GM12878 (cell line): ENCODE measurements around the gene SASH3. TPM values are rescaled to one million over a fixed set of nuclear protein-coding genes. Genes with fewer than 3 reads are reported as not detected.

ENCODE experiments used
- ATAC-seq: fragments of 200-7000 bp; cut with Tn5 transposase; 3 replicates; pipeline ENCODE4 v1.9.1; 2020; ENCODE audit warnings: mild to moderate bottlenecking, moderate library complexity
- BruUV-seq: library from RNA; stranded (reverse); fragments of 400-500 nt; replicated peaks from 2 replicates; lab custom pipeline; 2021; lab: Mats Ljungman, UMichigan
- CTCF ChIA-PET: fragments of 300-600 bp; sonication (Branson Sonifier 250); formaldehyde crosslinking; extraction: SDS; loops from one replicate; lab custom pipeline; 2021; ENCODE audit warnings: inconsistent platforms; lab: Yijun Ruan, JAX
- POLR2A ChIA-PET: fragments of 350-600 bp; formaldehyde crosslinking; extraction: SDS; loops from one replicate; lab custom pipeline; 2021; ENCODE audit warnings: inconsistent platforms; lab: Charles Lee
- RAD21 ChIA-PET: fragments of 300-600 bp; sonication (Branson Sonifier 250); formaldehyde crosslinking; loops from one replicate; lab custom pipeline; 2023; ENCODE audit warnings: antibody characterized with exemption; ENCODE audit not compliant: unreplicated experiment; lab: Charles Lee
- SMC1A ChIA-PET: fragments of 300-600 bp; sonication (Branson Sonifier 250); formaldehyde crosslinking; loops from one replicate; lab custom pipeline; 2023; ENCODE audit not compliant: unreplicated experiment, uncharacterized antibody; lab: Charles Lee
- DNase-seq: peaks from one replicate; pipeline ENCODE4 v3.0.0-alpha.2; 2011; ENCODE audit warnings: low read depth, low spot score
- FAIRE-seq: peaks from 3 replicates; lab custom pipeline; 2011; peaks lifted over from hg19 to GRCh38; lab: Jason Lieb, UNC
- H2AFZ ChIP-seq: 2 replicates; pipeline ENCODE4 v1.6.0; 2011; ENCODE audit warnings: low read depth, low read length, control low read depth; ENCODE audit not compliant: control insufficient read depth
- H3K27ac ChIP-seq: 2 replicates; pipeline ENCODE4 v1.5.1; 2011; ENCODE audit warnings: control low read depth; ENCODE audit not compliant: control insufficient read depth, insufficient read depth
- H3K27me3 ChIP-seq, 2 experiments: replicated peaks in 1 of 2; 2 replicates each; pipeline versions ENCODE4 v1.6.0 to v1.6.1; 2011; ENCODE audit warnings: low read length in 1 of 2; ENCODE audit not compliant: control insufficient read depth in 2 of 2, insufficient read depth in 2 of 2
- H3K36me3 ChIP-seq, 2 experiments: 2 replicates each; pipeline ENCODE4 v1.5.1; 2011; ENCODE audit warnings: low read length in 1 of 2; ENCODE audit not compliant: control insufficient read depth in 2 of 2, insufficient read depth in 2 of 2
- H3K4me1 ChIP-seq: 2 replicates; pipeline ENCODE4 v1.6.1; 2011; ENCODE audit warnings: mild to moderate bottlenecking, low read length, moderate library complexity, mixed read lengths; ENCODE audit not compliant: control insufficient read depth, insufficient read depth
- H3K4me2 ChIP-seq: 2 replicates; pipeline ENCODE4 v1.6.0; 2011; ENCODE audit warnings: control low read depth; ENCODE audit not compliant: control insufficient read depth, insufficient read depth
- H3K4me3 ChIP-seq: fragments of 200-600 bp; sonication (generic); 2 replicates; pipeline ENCODE4 v1.5.1; 2016
- H3K79me2 ChIP-seq: 2 replicates; pipeline ENCODE4 v1.6.0; 2011; ENCODE audit warnings: low read length; ENCODE audit not compliant: control insufficient read depth, insufficient read depth
- H3K9ac ChIP-seq: 2 replicates; pipeline ENCODE4 v1.8.0; 2011; ENCODE audit warnings: low read length, control low read depth, mixed read lengths; ENCODE audit not compliant: control insufficient read depth, insufficient read depth
- H3K9me3 ChIP-seq: replicated peaks from 3 replicates; pipeline ENCODE4 v1.5.1; 2011; ENCODE audit warnings: mild to moderate bottlenecking, low read length; ENCODE audit not compliant: control insufficient read depth, insufficient read depth
- H4K20me1 ChIP-seq: 2 replicates; pipeline ENCODE4 v1.6.0; 2011; ENCODE audit not compliant: control insufficient read depth, insufficient read depth
- EED ChIP-seq: sonication (generic); IDR thresholded peaks from 2 replicates; pipeline ENCODE4 v1.6.1; 2016; ENCODE audit warnings: antibody characterized with exemption, low read depth
- FOXK2 ChIP-seq: fragments of 450-650 bp; IDR thresholded peaks from 2 replicates; pipeline ENCODE4 v1.6.1; 2017; ENCODE audit warnings: mild to moderate bottlenecking, moderate library complexity
- GATAD2B ChIP-seq: fragments of 450-650 bp; conservative IDR thresholded peaks from 2 replicates; pipeline ENCODE4 v1.6.1; 2017; ENCODE audit warnings: low read depth, mild to moderate bottlenecking, moderate library complexity
- HDAC2 ChIP-seq: fragments of 200-600 bp; sonication (generic); IDR thresholded peaks from 2 replicates; pipeline ENCODE4 v1.6.1; 2017
- JUND ChIP-seq: IDR thresholded peaks from 2 replicates; pipeline ENCODE4 v1.6.1; 2012; ENCODE audit warnings: low read depth, mild to moderate bottlenecking, low read length, improper control_type of control experiment, moderate library complexity
- LARP7 ChIP-seq: fragments of 450-650 bp; IDR thresholded peaks from 2 replicates; pipeline ENCODE4 v1.6.1; 2017; ENCODE audit warnings: mild to moderate bottlenecking
- SIN3A ChIP-seq: IDR thresholded peaks from 2 replicates; pipeline ENCODE4 v1.6.1; 2012; ENCODE audit warnings: low read depth, low read length, improper control_type of control experiment
- ZBED1 ChIP-seq: IDR thresholded peaks from 2 replicates; pipeline ENCODE4 v1.6.1; 2016; ENCODE audit warnings: borderline replicate concordance
- ZNF207 ChIP-seq: fragments of 450-650 bp; IDR thresholded peaks from 2 replicates; pipeline ENCODE4 v1.6.1; 2014; ENCODE audit warnings: antibody characterized with exemption, mild to moderate bottlenecking, borderline replicate concordance
- ZNF622 ChIP-seq: fragments of 450-650 bp; IDR thresholded peaks from 2 replicates; pipeline ENCODE4 v1.6.1; 2017; ENCODE audit warnings: mild to moderate bottlenecking, inconsistent platforms
- WGBS: methylation state at CpG from one replicate; pipeline ENCODE4 v1.1.6; 2016; ENCODE audit warnings: low lambda C conversion rate; ENCODE audit not compliant: insufficient replicate concordance, insufficient coverage; ENCODE audit errors: missing lambda C conversion rate; 5-methylcytosine and 5-hydroxymethylcytosine counted together
- in situ Hi-C: fragments of 300-500 bp; cut with MboI; formaldehyde crosslinking; loops from 9 replicates; pipeline ENCODE4 v1.14.3; 2018; ENCODE audit warnings: mixed read lengths
- intact Hi-C: fragments of 100-400 bp; cut with micrococcal nuclease; formaldehyde crosslinking; loops from one replicate; pipeline ENCODE4 v1.14.2; 2022; ENCODE audit not compliant: unreplicated experiment
- polyA plus RNA-seq, 11 experiments: library from polyadenylated mRNA; depleted of rRNA in 4 of 11; unstranded in 6 of 11; stranded (reverse) in 5 of 11; fragments of >200 nt; fragmentation: Nextera tagmentation in 4 of 11; fragmentation: Illumina TruSeq in 1 of 11; extraction: Ambion mirVana in 4 of 11; extraction: Trizol in 1 of 11; gene quantifications; 1 replicate in 1 of 11; 2 replicates in 10 of 11; pipeline versions ENCODE4 v1.2.1 to v1.2.3, GENCODE V29; 2011 to 2016; ENCODE audit warnings: inconsistent platforms in 2 of 11, missing spikeins in 2 of 11, low read depth in 1 of 11
- total RNA-seq, 4 experiments: library from RNA; depleted of rRNA in 3 of 4; stranded (reverse); fragments of >200 nt in 3 of 4; fragmentation: Illumina TruSeq in 1 of 4; extraction: Trizol in 1 of 4; gene quantifications; 2 replicates each; pipeline versions ENCODE4 v1.2.1 to v1.2.3, GENCODE V29; 2013 to 2021
- TF ChIP-seq, protein P1 (sequence below): fragments of 450-650 bp; IDR thresholded peaks from 2 replicates; pipeline ENCODE4 v1.6.1; 2018; ENCODE audit warnings: mild to moderate bottlenecking, low read depth, moderate library complexity; ENCODE audit not compliant: partially characterized antibody

SASH3 gene
- total and polyA plus RNA-seq, 10 of the 15 experiments (the other 5 are each of a cell fraction or from before 2014, with no cell fraction given), result 23.1 to 233 (median 160) TPM

DNA sequence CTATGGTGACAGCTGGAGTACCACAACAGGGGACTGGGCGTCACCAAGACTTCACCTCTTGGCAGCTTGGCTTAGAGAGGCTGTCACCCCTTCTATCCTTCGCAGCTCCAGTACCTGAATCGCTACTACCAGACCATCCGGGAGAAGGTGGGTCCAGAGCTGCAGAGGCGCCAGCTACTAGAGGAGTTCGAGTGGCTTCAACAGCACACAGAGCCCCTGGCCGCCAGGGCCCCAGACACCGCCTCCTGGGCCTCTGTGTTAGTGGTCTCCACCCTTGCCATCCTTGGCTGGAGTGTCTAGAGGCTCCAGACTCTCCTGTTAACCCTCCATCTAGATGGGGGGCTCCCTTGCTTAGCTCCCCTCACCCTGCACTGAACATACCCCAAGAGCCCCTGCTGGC, 11.6 kb upstream of the SASH3 start:
- intact Hi-C loops (no loop called here), in situ Hi-C loops (no loop called here)
- RAD21 ChIA-PET, result interaction anchor here (0.6 to 10.0 kb wide), 6 partner anchors 9 to 213 kb away, joined by 4 to 166 read pairs (median 7); partner anchors contain the start of gene SASH3
- WGBS, result 53% methylated on average over 8 of the region's 8 CpGs
- no peak for DNase-seq
- SMC1A ChIA-PET, result interaction anchor here (1.0 to 9.2 kb wide), 5 partner anchors 11 to 318 kb away, joined by 3 to 165 read pairs (median 13); partner anchors contain the start of gene SASH3
- no TSS peak for BruUV-seq
- no peak overlapping the region for H3K4me3 ChIP-seq
- FAIRE-seq, result no peak
- H3K27me3 ChIP-seq, result no peaks in the 10 kb centered on the region
- no peaks in the 10 kb centered on the region for H3K9me3 ChIP-seq
- no peaks in the 10 kb centered on the region for H3K79me2 ChIP-seq
- peak overlapping the region; percentile 83; the same call in 1 of the 2 replicates for H3K27ac ChIP-seq
- H3K4me1 ChIP-seq, result peaks cover 40% of the 10 kb centered on the region
- no peak for TF ChIP-seq ZBED1
- no peaks in the 10 kb centered on the region for H3K36me3 ChIP-seq
- no peak overlapping the region for H3K4me2 ChIP-seq
- no peak overlapping the region for H3K9ac ChIP-seq
- H2AFZ ChIP-seq, result no peak overlapping the region
- CTCF ChIA-PET, result interaction anchor here (1.0 to 8.5 kb wide), 4 partner anchors 9 to 14 kb away, joined by 3 to 66 read pairs (median 11); partner anchors contain the start of gene SASH3
- POLR2A ChIA-PET, result interaction anchor here (0.5 to 10.1 kb wide), 3 partner anchors 10 to 165 kb away, joined by 3 to 169 read pairs (median 14); partner anchors contain the start of gene SASH3
- no peak for ATAC-seq
- no peaks in the 10 kb centered on the region for H4K20me1 ChIP-seq

DNA sequence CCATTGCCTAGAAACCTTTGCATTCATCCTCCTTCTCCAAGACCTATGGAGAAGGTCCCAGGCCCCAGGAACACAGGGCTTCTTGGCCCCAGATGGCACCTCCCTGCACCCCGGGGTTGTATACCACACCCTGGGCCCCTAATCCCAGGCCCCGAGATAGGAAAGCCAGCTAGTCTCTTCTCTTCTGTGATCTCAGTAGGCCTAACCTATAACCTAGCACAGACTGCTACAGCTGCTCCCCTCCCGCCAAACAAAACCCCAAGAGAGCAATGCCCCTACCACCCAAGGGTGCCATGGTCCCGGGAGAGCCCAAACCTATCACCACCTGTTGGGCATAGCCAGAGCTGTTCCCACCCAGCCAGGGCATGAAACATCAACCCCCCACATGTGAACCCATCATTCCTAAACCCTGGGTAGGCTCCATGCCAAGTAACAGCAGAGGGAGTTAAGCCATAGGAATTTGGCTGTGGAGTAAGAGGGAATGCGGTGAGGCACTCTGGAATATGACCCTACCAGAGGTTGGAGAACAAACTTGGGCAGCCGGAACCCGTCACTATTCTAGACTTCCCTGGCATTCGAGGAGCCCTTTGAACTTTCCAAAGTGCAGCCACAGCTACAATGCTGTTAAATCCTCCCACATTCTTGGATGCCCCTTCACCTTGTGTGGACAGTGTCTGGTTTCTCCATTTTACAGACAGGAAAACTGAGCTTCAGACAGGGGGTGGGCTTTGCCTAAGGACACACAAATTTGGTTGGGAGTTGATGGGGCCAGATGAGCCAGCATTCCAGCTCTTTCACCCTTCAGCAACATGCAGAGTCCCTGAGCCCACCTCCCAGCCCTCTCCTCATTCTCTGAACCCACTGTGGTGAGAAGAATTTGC, 10.9 kb upstream of the SASH3 start:
- ChIA-PET POLR2A (interaction anchor here (0.5 to 10.1 kb wide), 4 partner anchors 10 to 393 kb away, joined by 3 to 169 read pairs (median 8); partner anchors contain the start of gene SASH3), RAD21 (interaction anchor here (1.2 to 10.0 kb wide), 5 partner anchors 9 to 18 kb away, joined by 4 to 166 read pairs (median 8); partner anchors contain the start of gene SASH3), CTCF (interaction anchor here (1.0 to 8.5 kb wide), 4 partner anchors 8 to 13 kb away, joined by 3 to 66 read pairs (median 11); partner anchors contain the start of gene SASH3), SMC1A (interaction anchor here (1.0 to 9.2 kb wide), 5 partner anchors 11 to 317 kb away, joined by 3 to 165 read pairs (median 13); partner anchors contain the start of gene SASH3)
- 68% methylated on average over 8 of the region's 8 CpGs for WGBS
- Histone ChIP-seq H3K4me2 (peak overlapping the region; percentile 76), H3K4me1 (peaks cover 46% of the 10 kb centered on the region), H3K27ac (peak overlapping the region; percentile 83), H4K20me1 (no peaks in the 10 kb centered on the region), H3K4me3 (no peak overlapping the region), H3K36me3 (no peaks in the 10 kb centered on the region), H3K9me3 (no peaks in the 10 kb centered on the region), H2AFZ (no peak overlapping the region; the same call in 1 of the 2 replicates), H3K9ac (peak overlapping the region; percentile 45; the same call in 1 of the 2 replicates)
- in situ Hi-C loops, result no loop called here
- DNase-seq (no peak), FAIRE-seq (no peak), ATAC-seq (no peak)
- intact Hi-C loops, result loop anchor here (1.0 kb wide), 1 partner anchor 12 kb away; no protein-coding TSS in a partner anchor
- no TSS peak for BruUV-seq
- peak; percentile 8; the same call in 1 of the 2 replicates for TF ChIP-seq GATAD2B
- TF ChIP-seq EED, result no peak
- TF ChIP-seq LARP7, result 0 out of 2 replicates have a peak, but pooled peaks have one; percentile 24
- no peak for TF ChIP-seq HDAC2
- TF ChIP-seq FOXK2, result no peak
- TF ChIP-seq JUND, result no peak
- 0 out of 2 replicates have a peak, but pooled peaks have one; percentile 12 for TF ChIP-seq ZNF207
- TF ChIP-seq, protein P1, sequence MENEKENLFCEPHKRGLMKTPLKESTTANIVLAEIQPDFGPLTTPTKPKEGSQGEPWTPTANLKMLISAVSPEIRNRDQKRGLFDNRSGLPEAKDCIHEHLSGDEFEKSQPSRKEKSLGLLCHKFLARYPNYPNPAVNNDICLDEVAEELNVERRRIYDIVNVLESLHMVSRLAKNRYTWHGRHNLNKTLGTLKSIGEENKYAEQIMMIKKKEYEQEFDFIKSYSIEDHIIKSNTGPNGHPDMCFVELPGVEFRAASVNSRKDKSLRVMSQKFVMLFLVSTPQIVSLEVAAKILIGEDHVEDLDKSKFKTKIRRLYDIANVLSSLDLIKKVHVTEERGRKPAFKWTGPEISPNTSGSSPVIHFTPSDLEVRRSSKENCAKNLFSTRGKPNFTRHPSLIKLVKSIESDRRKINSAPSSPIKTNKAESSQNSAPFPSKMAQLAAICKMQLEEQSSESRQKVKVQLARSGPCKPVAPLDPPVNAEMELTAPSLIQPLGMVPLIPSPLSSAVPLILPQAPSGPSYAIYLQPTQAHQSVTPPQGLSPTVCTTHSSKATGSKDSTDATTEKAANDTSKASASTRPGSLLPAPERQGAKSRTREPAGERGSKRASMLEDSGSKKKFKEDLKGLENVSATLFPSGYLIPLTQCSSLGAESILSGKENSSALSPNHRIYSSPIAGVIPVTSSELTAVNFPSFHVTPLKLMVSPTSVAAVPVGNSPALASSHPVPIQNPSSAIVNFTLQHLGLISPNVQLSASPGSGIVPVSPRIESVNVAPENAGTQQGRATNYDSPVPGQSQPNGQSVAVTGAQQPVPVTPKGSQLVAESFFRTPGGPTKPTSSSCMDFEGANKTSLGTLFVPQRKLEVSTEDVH, result no peak
- TF ChIP-seq SIN3A, result no peak
- no peak for TF ChIP-seq ZNF622
- TF ChIP-seq, all 136 proteins: peak for 3
- Histone ChIP-seq H3K79me2 (peaks cover 2% of the 10 kb centered on the region; the same call in 1 of the 2 replicates), H3K27me3 (no peaks in the 10 kb centered on the region)
